Iris pigment epithelial cell (primary cell): ENCODE measurements around the gene NHERF1.

Experiments
- DNase-seq: peaks from one replicate; pipeline ENCODE4 v3.0.0-alpha.2; 2011; ENCODE audit warnings: low read depth

The NHERF1 gene

GRCh38 chr17:74732042-74732867 lies 16.2 kb upstream of the NHERF1 start:
- DNase-seq: no peak

GRCh38 chr17:74733365-74734122 lies 14.9 kb upstream of the NHERF1 start:
- no peak for DNase-seq

- no peak for DNase-seq
These were observed 14.2 kb upstream of the NHERF1 start for GRCh38 chr17:74734256-74734655.

GRCh38 chr17:74736513-74737298 lies 11.7 kb upstream of the NHERF1 start, which contains the start of gene RAB37:
TSS of gene RAB37 (plus strand) at chr17:74737256. CDS start at chr17:74737273, 17 bp downstream.
- no peak for DNase-seq

- DNase-seq: no peak
These were observed 11.0 kb upstream of the NHERF1 start for GRCh38 chr17:74737299-74738050.

GRCh38 chr17:74738051-74738996 lies 10.1 kb upstream of the NHERF1 start:
- no peak for DNase-seq

GRCh38 chr17:74739227-74739831 lies 9.1 kb upstream of the NHERF1 start:
- no peak for DNase-seq

GRCh38 chr17:74740173-74740572 lies 8.3 kb upstream of the NHERF1 start:
- DNase-seq: no peak

- DNase-seq: no peak
These were observed 7.6 kb upstream of the NHERF1 start for GRCh38 chr17:74740641-74741387.

- no peak for DNase-seq
These were observed 6.3 kb upstream of the NHERF1 start for GRCh38 chr17:74742153-74742515.

GRCh38 chr17:74742978-74743545 lies 5.4 kb upstream of the NHERF1 start:
- no peak for DNase-seq

- no peak for DNase-seq
These were observed 4.7 kb upstream of the NHERF1 start for GRCh38 chr17:74743755-74744154.

GRCh38 chr17:74744349-74744713 lies 4.1 kb upstream of the NHERF1 start:
- no peak for DNase-seq

- no peak for DNase-seq
These were observed 3.5 kb upstream of the NHERF1 start for GRCh38 chr17:74744714-74745547.

GRCh38 chr17:74745548-74746177 lies 2.8 kb upstream of the NHERF1 start:
- DNase-seq: no peak

- DNase-seq: no peak
These were observed 2.1 kb upstream of the NHERF1 start for GRCh38 chr17:74746376-74746775.

GRCh38 chr17:74746922-74747321 lies 1.5 kb upstream of the NHERF1 start:
- peak; percentile 45 for DNase-seq

- DNase-seq: no peak
These were observed 224 bp upstream of the NHERF1 start for GRCh38 chr17:74748279-74748528.
